ENCODE measurements around the gene LRRC70.

- TF ChIP-seq, protein P1, sequence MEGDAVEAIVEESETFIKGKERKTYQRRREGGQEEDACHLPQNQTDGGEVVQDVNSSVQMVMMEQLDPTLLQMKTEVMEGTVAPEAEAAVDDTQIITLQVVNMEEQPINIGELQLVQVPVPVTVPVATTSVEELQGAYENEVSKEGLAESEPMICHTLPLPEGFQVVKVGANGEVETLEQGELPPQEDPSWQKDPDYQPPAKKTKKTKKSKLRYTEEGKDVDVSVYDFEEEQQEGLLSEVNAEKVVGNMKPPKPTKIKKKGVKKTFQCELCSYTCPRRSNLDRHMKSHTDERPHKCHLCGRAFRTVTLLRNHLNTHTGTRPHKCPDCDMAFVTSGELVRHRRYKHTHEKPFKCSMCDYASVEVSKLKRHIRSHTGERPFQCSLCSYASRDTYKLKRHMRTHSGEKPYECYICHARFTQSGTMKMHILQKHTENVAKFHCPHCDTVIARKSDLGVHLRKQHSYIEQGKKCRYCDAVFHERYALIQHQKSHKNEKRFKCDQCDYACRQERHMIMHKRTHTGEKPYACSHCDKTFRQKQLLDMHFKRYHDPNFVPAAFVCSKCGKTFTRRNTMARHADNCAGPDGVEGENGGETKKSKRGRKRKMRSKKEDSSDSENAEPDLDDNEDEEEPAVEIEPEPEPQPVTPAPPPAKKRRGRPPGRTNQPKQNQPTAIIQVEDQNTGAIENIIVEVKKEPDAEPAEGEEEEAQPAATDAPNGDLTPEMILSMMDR (IDR thresholded peaks at IDR 0.05; ENCODE audit: insufficient read depth, low read length) = no peak
- TF ChIP-seq SPI1 (IDR thresholded peaks at IDR 0.05; ENCODE audit: borderline replicate concordance, low read depth) = no peak
- TF ChIP-seq, protein P2, sequence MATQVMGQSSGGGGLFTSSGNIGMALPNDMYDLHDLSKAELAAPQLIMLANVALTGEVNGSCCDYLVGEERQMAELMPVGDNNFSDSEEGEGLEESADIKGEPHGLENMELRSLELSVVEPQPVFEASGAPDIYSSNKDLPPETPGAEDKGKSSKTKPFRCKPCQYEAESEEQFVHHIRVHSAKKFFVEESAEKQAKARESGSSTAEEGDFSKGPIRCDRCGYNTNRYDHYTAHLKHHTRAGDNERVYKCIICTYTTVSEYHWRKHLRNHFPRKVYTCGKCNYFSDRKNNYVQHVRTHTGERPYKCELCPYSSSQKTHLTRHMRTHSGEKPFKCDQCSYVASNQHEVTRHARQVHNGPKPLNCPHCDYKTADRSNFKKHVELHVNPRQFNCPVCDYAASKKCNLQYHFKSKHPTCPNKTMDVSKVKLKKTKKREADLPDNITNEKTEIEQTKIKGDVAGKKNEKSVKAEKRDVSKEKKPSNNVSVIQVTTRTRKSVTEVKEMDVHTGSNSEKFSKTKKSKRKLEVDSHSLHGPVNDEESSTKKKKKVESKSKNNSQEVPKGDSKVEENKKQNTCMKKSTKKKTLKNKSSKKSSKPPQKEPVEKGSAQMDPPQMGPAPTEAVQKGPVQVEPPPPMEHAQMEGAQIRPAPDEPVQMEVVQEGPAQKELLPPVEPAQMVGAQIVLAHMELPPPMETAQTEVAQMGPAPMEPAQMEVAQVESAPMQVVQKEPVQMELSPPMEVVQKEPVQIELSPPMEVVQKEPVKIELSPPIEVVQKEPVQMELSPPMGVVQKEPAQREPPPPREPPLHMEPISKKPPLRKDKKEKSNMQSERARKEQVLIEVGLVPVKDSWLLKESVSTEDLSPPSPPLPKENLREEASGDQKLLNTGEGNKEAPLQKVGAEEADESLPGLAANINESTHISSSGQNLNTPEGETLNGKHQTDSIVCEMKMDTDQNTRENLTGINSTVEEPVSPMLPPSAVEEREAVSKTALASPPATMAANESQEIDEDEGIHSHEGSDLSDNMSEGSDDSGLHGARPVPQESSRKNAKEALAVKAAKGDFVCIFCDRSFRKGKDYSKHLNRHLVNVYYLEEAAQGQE (IDR thresholded peaks at IDR 0.05; ENCODE audit: insufficient replicate concordance, low read depth) = no peak
These were observed 18.7 kb downstream of the LRRC70 start for GRCh38 chr5:62597314-62597713.
